Measurements from ENCODE around the gene CEP295NL. TPM values are rescaled to one million over a fixed set of nuclear protein-coding genes. Genes with fewer than 3 reads are reported as not detected.
A peak's percentile ranks its signal among the peaks of the same experiment; 100 is the strongest.

The CEP295NL gene
- total and polyA plus RNA-seq, 9 donors: 0.25 to 8.0 (median 4.4) TPM

DNA sequence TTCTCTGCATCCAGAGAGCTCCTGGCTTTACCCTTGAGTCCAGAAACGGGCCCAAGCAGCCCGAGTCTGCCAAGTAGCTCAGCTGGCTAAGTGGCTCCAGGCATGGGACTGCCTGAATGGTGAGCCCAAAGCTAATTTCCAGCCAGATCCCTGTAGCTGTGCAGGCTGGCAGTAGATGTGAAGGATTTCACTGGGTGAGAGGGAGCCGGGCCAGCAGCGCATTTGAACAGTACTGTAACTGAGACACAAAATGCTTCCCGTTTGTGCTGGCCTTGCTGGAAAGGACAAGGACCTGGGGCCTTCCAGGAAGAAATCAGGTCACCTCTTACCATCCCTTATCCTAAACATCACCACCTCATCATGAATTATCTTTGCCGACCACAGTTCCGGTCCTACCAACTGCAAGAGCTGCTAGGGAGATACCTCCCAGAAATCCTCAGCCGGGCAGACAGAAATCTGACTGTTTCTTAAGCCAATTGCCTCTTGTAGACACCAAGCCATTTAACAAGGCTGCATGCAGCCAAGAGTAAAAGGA, 18.5 kb upstream of the CEP295NL start:
- no peaks in the 10 kb centered on the region for H3K9me3 ChIP-seq
- no peaks in the 10 kb centered on the region for H3K36me3 ChIP-seq
- H3K4me1 ChIP-seq (ENCODE audit: insufficient read depth): peaks cover 48% of the 10 kb centered on the region
- TF ChIP-seq, protein P1, sequence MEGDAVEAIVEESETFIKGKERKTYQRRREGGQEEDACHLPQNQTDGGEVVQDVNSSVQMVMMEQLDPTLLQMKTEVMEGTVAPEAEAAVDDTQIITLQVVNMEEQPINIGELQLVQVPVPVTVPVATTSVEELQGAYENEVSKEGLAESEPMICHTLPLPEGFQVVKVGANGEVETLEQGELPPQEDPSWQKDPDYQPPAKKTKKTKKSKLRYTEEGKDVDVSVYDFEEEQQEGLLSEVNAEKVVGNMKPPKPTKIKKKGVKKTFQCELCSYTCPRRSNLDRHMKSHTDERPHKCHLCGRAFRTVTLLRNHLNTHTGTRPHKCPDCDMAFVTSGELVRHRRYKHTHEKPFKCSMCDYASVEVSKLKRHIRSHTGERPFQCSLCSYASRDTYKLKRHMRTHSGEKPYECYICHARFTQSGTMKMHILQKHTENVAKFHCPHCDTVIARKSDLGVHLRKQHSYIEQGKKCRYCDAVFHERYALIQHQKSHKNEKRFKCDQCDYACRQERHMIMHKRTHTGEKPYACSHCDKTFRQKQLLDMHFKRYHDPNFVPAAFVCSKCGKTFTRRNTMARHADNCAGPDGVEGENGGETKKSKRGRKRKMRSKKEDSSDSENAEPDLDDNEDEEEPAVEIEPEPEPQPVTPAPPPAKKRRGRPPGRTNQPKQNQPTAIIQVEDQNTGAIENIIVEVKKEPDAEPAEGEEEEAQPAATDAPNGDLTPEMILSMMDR (IDR thresholded peaks at IDR 0.05): no peak
- TF ChIP-seq POLR2A (IDR thresholded peaks at IDR 0.05): no peak
- no peak for TF ChIP-seq EP300 (IDR thresholded peaks at IDR 0.05)
- no peaks in the 10 kb centered on the region for H3K27me3 ChIP-seq
- no peak overlapping the region for H3K4me3 ChIP-seq
- 21 to 25% (median 23%) methylated on average over 8 of the region's 8 CpGs for WGBS, 3 donors
- intact Hi-C loops (cut with DNase I): loop anchor here in 3 of 4 donors (5.0 to 10.0 kb wide), 2 partner anchors 39 to 53 kb away; partner anchors contain the start of gene LGALS3BP (in 2 of the 3)
- peak overlapping the region in 1 of 2 donors; percentile 41 for H3K27ac ChIP-seq
- DNase-seq: peak in 1 of 5 donors; percentile 33

DNA sequence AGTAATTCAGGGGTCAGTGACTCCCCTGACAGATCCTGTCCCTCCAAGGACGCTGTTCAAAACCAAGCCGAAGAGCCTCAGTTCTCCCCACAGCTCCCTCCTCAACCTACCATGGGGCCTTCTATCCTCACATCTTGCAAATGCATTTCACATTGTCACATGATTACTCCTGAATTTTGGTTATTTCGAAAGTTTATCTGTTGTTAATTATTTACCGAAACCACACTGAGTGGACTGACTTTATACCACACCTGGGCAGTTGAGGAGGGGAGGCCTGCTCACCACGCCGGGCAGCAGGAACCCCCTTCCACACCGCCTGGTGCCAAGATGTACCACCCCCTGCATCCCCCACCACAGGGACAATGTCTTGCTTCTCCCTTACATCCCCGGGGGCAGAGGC, 17.5 kb upstream of the CEP295NL start:
- DNase-seq: no peak
- intact Hi-C loops (cut with DNase I): loop anchor here in 3 of 4 donors (5.0 to 10.0 kb wide), 2 partner anchors 38 to 54 kb away; partner anchors contain the start of gene LGALS3BP (in 2 of the 3)
- H3K27me3 ChIP-seq: no peaks in the 10 kb centered on the region
- no peaks in the 10 kb centered on the region for H3K9me3 ChIP-seq
- H3K4me3 ChIP-seq: no peak overlapping the region
- H3K4me1 ChIP-seq (ENCODE audit: insufficient read depth): peaks cover 55% of the 10 kb centered on the region
- WGBS, 3 donors: 38 to 54% (median 40%) methylated on average over 8 of the region's 8 CpGs
- H3K36me3 ChIP-seq: no peaks in the 10 kb centered on the region
- peak overlapping the region in 1 of 2 donors; percentile 34 for H3K27ac ChIP-seq
- TF ChIP-seq, protein P1 (IDR thresholded peaks at IDR 0.05): no peak
- no peak for TF ChIP-seq POLR2A (IDR thresholded peaks at IDR 0.05)
- no peak for TF ChIP-seq EP300 (IDR thresholded peaks at IDR 0.05)

DNA sequence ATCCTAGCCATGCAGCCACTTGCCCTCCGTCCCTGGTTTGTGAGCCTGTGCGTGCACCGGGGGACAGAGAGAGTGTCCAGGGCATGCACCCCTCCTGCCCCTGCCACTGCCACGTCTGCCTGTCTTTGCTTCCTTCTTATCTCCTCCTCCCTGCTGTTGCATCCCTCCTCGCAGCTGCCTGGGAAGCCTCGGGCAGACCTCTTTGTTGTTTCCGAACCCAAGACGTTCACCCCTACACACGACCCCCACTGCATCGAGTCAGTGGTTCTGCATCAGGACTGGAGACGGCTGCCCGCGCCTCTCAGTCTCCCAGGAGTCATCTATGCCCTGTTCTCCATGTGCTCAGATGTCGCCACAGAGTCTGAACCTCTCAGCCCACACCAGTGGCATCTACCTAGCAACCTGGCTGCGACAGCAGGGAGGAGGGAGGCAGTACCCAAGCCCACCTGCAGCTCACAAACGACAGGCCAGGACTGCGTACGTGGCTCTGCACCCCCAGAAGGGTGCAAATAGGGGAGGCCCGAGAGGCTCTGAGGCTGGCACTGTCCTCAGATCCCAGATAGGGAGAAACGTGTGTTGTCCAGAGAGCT, 17.0 kb upstream of the CEP295NL start:
- peak overlapping the region; percentile 8 to 16 for H3K27ac ChIP-seq

DNA sequence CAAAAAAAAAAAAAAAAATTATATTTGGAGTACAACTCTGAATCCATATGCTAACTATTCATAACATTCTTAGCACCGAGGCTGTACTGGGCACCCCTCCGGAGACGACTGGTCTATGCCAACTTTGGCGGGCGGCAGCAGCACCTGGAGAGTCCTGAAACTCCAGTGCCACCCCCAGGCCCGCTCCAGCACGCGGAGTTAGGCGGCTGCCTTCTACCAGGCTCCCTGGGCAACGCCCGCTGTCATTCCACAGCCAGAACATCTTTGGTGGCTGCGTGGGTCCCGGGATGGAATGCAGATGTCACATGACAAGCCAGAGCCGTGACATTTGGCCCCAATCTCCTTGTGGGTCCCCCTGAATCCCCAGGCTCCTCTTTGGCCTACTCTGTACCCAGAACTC, 16.0 kb upstream of the CEP295NL start:
- TF ChIP-seq EP300 (IDR thresholded peaks at IDR 0.05) (no peak), POLR2A (IDR thresholded peaks at IDR 0.05) (no peak)
- TF ChIP-seq, protein P1 (IDR thresholded peaks at IDR 0.05): no peak
- Histone ChIP-seq H3K4me3 (no peak overlapping the region), H3K27ac (peak overlapping the region in 1 of 2 donors; percentile 19), H3K9me3 (no peaks in the 10 kb centered on the region), H3K36me3 (no peaks in the 10 kb centered on the region), H3K4me1 (ENCODE audit: insufficient read depth) (peaks cover 55% of the 10 kb centered on the region), H3K27me3 (no peaks in the 10 kb centered on the region)
- intact Hi-C loops (cut with DNase I): no loop called here
- 59 to 61% (median 60%) methylated on average over 14 of the region's 14 CpGs for WGBS, 3 donors
- peak in 2 of 5 donors; percentile 40 to 46 for DNase-seq

More for the DNA sequence above, 17.0 kb upstream of the CEP295NL start:
- 26 to 40% (median 32%) methylated on average over 18 to 20 of the region's 20 CpGs for WGBS, 3 donors
- no peak for TF ChIP-seq EP300 (IDR thresholded peaks at IDR 0.05)
- TF ChIP-seq POLR2A (IDR thresholded peaks at IDR 0.05): no peak
- TF ChIP-seq, protein P1 (IDR thresholded peaks at IDR 0.05): no peak
- intact Hi-C loops (cut with DNase I): loop anchor here in 3 of 4 donors (5.0 to 10.0 kb wide), 2 partner anchors 38 to 55 kb away; partner anchors contain the start of gene LGALS3BP (in 2 of the 3)
- Histone ChIP-seq H3K9me3 (no peaks in the 10 kb centered on the region), H3K36me3 (no peaks in the 10 kb centered on the region), H3K27me3 (no peaks in the 10 kb centered on the region), H3K4me1 (ENCODE audit: insufficient read depth) (peaks cover 55% of the 10 kb centered on the region), H3K4me3 (peak overlapping the region; percentile 10)
- peak in 2 of 5 donors; percentile 25 to 34 for DNase-seq
